Endodermal cell (in vitro differentiated cells): ENCODE data around the gene KRTAP9-3. TPM values are rescaled to one million over a fixed set of nuclear protein-coding genes. Genes with fewer than 3 reads are reported as not detected.
"Not testable (repeated sequence)": the region's sequence is repeated elsewhere in the genome, so short reads cannot be mapped to it uniquely, and the experiment has no call there.

Source experiments
- DNase-seq: peaks from one replicate; pipeline ENCODE4 v3.0.0-alpha.2; 2017
- H3K27ac ChIP-seq: 2 replicates; pipeline ENCODE4 v1.5.1; 2013; ENCODE audit warnings: mild to moderate bottlenecking, low read depth, low read length, moderate library complexity
- H3K27me3 ChIP-seq: 2 replicates; pipeline ENCODE4 v1.6.1; 2013; ENCODE audit warnings: mild to moderate bottlenecking, low read length, moderate library complexity; ENCODE audit not compliant: insufficient read depth, control insufficient read depth, poor library complexity, severe bottlenecking
- H3K36me3 ChIP-seq: 2 replicates; pipeline ENCODE4 v1.7.0; 2013; ENCODE audit warnings: mild to moderate bottlenecking, low read length, moderate library complexity; ENCODE audit not compliant: control insufficient read depth, insufficient read depth
- H3K4me1 ChIP-seq: one replicate; pipeline ENCODE4 v1.7.0; 2013; ENCODE audit warnings: low read length; ENCODE audit not compliant: control insufficient read depth, insufficient read depth
- H3K4me3 ChIP-seq: 2 replicates; pipeline ENCODE4 v1.5.1; 2013; ENCODE audit warnings: mild to moderate bottlenecking, low read length, moderate library complexity
- H3K9ac ChIP-seq: 2 replicates; pipeline ENCODE4 v1.6.1; 2013; ENCODE audit warnings: mild to moderate bottlenecking, low read length, moderate library complexity; ENCODE audit not compliant: poor library complexity, severe bottlenecking; ENCODE audit errors: extremely low read depth
- H3K9me3 ChIP-seq: 2 replicates; pipeline ENCODE4 v1.6.1; 2013; ENCODE audit warnings: mild to moderate bottlenecking, low read length, moderate library complexity; ENCODE audit not compliant: control insufficient read depth
- H3K27ac Mint-ChIP-seq: 2 replicates; pipeline ENCODE4 v1.8.0; 2020; ENCODE audit warnings: mixed read lengths
- H3K27me3 Mint-ChIP-seq: 2 replicates; pipeline ENCODE4 v1.8.0; 2021; ENCODE audit warnings: mild to moderate bottlenecking, mixed read lengths; ENCODE audit not compliant: insufficient read depth
- H3K36me3 Mint-ChIP-seq: 2 replicates; pipeline ENCODE4 v1.8.0; 2020; ENCODE audit warnings: low read depth, mixed read lengths
- H3K4me1 Mint-ChIP-seq: 2 replicates; pipeline ENCODE4 v1.8.0; 2020; ENCODE audit warnings: mixed read lengths
- H3K4me3 Mint-ChIP-seq: 2 replicates; pipeline ENCODE4 v1.8.0; 2020; ENCODE audit warnings: mild to moderate bottlenecking, moderate library complexity, mixed read lengths
- H3K9me3 Mint-ChIP-seq: 2 replicates; pipeline ENCODE4 v1.8.0; 2020; ENCODE audit warnings: mild to moderate bottlenecking, mixed read lengths
- WGBS, 2 experiments: methylation state at CpG; one replicate each; pipeline versions ENCODE4 v1.1.5 to v1.1.7; 2013; ENCODE audit warnings: missing lambda C conversion rate in 2 of 2, mixed read lengths in 1 of 2; ENCODE audit not compliant: insufficient coverage in 1 of 2, insufficient read length in 1 of 2; 5-methylcytosine and 5-hydroxymethylcytosine counted together
- total RNA-seq, 2 donors: library from RNA; stranded (reverse); fragmentation: NEBNext Ultra II Directional in 1 of 2; extraction: Animal tissue kit (Norgen Biotek cat#: 25700) in 1 of 2; gene quantifications; 2 replicates in 1 of 2; 3 replicates in 1 of 2; pipeline ENCODE4 v1.2.1, GENCODE V29; 2021
- TF ChIP-seq, protein P1 (sequence below): fragments of 200-600 bp; sonication (generic); conservative IDR thresholded peaks from 2 replicates; pipeline ENCODE4 v1.5.0; 2021; ENCODE audit warnings: antibody characterized with exemption, mild to moderate bottlenecking

Gene KRTAP9-3
- total RNA-seq, 2 donors from 2014 or later = not detected

DNA sequence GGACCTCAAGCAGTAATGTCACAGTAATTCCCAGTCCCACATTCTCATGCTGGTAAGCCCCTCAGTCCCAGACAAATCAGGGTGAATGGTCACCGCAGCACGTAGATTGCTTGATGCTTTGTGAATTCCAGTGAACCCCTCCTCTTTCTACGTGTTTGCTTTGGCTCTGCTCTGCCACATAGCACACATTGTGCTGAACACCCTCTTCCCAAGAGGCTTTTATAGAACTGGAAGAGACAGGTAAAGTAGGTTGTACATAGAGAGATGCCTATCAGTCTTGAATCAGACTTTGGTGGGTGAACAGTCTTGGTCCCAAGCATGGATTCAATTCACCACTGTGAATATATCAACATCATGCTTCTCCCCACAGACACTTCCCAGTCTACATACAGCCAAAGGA lies 32.4 kb downstream of the KRTAP9-3 start:
- peaks cover 23% of the 10 kb centered on the region for H3K27me3 Mint-ChIP-seq
- H3K9me3 Mint-ChIP-seq = no peaks in the 10 kb centered on the region
- Histone ChIP-seq H3K27me3 (peaks cover 22% of the 10 kb centered on the region), H3K9ac (no peak overlapping the region), H3K36me3 (no peaks in the 10 kb centered on the region), H3K27ac (no peak overlapping the region), H3K9me3 (no peaks in the 10 kb centered on the region), H3K4me1 (no peaks in the 10 kb centered on the region), H3K4me3 (no peak overlapping the region)
- TF ChIP-seq, protein P1, sequence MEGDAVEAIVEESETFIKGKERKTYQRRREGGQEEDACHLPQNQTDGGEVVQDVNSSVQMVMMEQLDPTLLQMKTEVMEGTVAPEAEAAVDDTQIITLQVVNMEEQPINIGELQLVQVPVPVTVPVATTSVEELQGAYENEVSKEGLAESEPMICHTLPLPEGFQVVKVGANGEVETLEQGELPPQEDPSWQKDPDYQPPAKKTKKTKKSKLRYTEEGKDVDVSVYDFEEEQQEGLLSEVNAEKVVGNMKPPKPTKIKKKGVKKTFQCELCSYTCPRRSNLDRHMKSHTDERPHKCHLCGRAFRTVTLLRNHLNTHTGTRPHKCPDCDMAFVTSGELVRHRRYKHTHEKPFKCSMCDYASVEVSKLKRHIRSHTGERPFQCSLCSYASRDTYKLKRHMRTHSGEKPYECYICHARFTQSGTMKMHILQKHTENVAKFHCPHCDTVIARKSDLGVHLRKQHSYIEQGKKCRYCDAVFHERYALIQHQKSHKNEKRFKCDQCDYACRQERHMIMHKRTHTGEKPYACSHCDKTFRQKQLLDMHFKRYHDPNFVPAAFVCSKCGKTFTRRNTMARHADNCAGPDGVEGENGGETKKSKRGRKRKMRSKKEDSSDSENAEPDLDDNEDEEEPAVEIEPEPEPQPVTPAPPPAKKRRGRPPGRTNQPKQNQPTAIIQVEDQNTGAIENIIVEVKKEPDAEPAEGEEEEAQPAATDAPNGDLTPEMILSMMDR = no peak
- H3K4me1 Mint-ChIP-seq = no peaks in the 10 kb centered on the region
- H3K4me3 Mint-ChIP-seq = no peak overlapping the region
- H3K27ac Mint-ChIP-seq = no peak overlapping the region
- DNase-seq = no peak
- WGBS, 2 experiments = 82 to 88% methylated on average over 3 of the region's 3 CpGs
- no peaks in the 10 kb centered on the region for H3K36me3 Mint-ChIP-seq

DNA sequence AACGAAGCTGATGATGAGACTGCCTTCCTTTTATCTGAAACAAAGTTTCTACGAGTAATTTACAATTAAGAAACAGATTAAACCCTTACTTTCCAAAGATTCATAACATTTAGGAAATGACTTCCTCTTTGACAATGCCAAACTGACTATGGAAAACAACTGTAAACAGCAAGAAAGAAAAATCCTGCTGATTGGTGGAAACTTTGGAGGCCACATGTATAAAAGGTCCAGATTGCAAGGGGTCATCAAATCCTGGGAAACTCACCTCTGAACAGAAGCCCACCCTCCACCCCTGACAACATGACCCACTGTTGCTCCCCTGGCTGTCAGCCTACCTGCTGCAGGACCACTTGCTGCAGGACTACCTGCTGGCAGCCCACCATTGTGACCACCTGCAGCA lies 32.8 kb downstream of the KRTAP9-3 start, which contains the start of gene KRTAP9-6:
KRTAP9-6 (plus strand) TSS at position 301 of the 400 bp plus-strand sequence; CDS start at position 301, 0 bp downstream.
- H3K27me3 ChIP-seq = peaks cover 22% of the 10 kb centered on the region
- no peak for DNase-seq
- Mint-ChIP-seq H3K4me3 (no peak within 1 kb of the TSS), H3K36me3 (no peaks in the 10 kb centered on the region), H3K27me3 (peaks cover 23% of the 10 kb centered on the region), H3K9me3 (no peaks in the 10 kb centered on the region), H3K4me1 (no peaks in the 10 kb centered on the region), H3K27ac (no peak within 1 kb of the TSS)
- no peaks in the 10 kb centered on the region for H3K4me1 ChIP-seq
- H3K27ac ChIP-seq = no peak within 1 kb of the TSS
- TF ChIP-seq, protein P1 = no peak
- no peak within 1 kb of the TSS for H3K9ac ChIP-seq
- 71 to 86% methylated on average over 1 to 2 of the region's 2 CpGs for WGBS, 2 experiments
- H3K36me3 ChIP-seq = no peaks in the 10 kb centered on the region
- H3K9me3 ChIP-seq = no peaks in the 10 kb centered on the region
- no peak within 1 kb of the TSS for H3K4me3 ChIP-seq

DNA sequence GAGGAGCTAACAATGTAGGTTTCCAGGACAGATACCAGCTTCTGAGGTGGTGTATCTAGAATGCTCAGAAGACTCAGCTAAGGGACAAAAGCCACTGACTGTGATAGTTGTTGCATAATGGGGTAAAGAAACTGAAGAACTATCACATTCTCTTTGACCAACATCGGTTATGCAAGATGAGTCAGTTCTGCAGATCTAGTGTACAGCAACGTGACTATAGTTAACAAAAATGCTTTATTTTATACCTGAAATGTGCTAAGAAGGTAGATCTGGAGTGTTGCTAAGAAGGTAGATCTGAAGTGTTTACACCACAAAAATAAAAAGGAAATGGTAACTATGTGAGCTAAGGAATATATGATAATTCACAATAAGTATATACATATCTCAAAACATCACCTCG lies 35.5 kb downstream of the KRTAP9-3 start:
- Mint-ChIP-seq H3K27ac (no peak overlapping the region), H3K4me3 (no peak overlapping the region), H3K36me3 (no peaks in the 10 kb centered on the region), H3K9me3 (no peaks in the 10 kb centered on the region), H3K27me3 (peaks cover 12% of the 10 kb centered on the region), H3K4me1 (no peaks in the 10 kb centered on the region)
- H3K27ac ChIP-seq = no peak overlapping the region
- no peak for DNase-seq
- H3K36me3 ChIP-seq = no peaks in the 10 kb centered on the region
- no peak overlapping the region for H3K9ac ChIP-seq
- 92% methylated on average over 2 of the region's 3 CpGs; no CpG with 5 or more reads in 1 of the 2 experiments for WGBS, 2 experiments
- TF ChIP-seq, protein P1 = no peak
- no peaks in the 10 kb centered on the region for H3K9me3 ChIP-seq
- H3K4me3 ChIP-seq = no peak overlapping the region
- H3K27me3 ChIP-seq = peaks cover 22% of the 10 kb centered on the region
- H3K4me1 ChIP-seq = no peaks in the 10 kb centered on the region

- H3K27ac Mint-ChIP-seq, H3K9ac ChIP-seq, H3K4me3 ChIP-seq, H3K9me3 Mint-ChIP-seq, H3K27ac ChIP-seq, H3K4me1 ChIP-seq, H3K36me3 ChIP-seq, H3K36me3 Mint-ChIP-seq, H3K27me3 Mint-ChIP-seq, H3K4me3 Mint-ChIP-seq, H3K4me1 Mint-ChIP-seq, DNase-seq, H3K9me3 ChIP-seq: not testable (repeated sequence)
- 79% methylated on average over 1 of the region's 1 CpG; no CpG with 5 or more reads in 1 of the 2 experiments for WGBS, 2 experiments
- H3K27me3 ChIP-seq = peaks cover 20% of the 10 kb centered on the region
Measured at GRCh38 chr17:41271323-41271722, 39.1 kb downstream of the KRTAP9-3 start.
